Measurements from ENCODE around the gene FAM25A. TPM values are rescaled to one million over a fixed set of nuclear protein-coding genes. Genes with fewer than 3 reads are reported as not detected.
"Not testable (repeated sequence)": the region's sequence is repeated elsewhere in the genome, so short reads cannot be mapped to it uniquely, and the experiment has no call there.

The FAM25A gene
- total RNA-seq, 1 donor from 2014 or later, result not detected

DNA sequence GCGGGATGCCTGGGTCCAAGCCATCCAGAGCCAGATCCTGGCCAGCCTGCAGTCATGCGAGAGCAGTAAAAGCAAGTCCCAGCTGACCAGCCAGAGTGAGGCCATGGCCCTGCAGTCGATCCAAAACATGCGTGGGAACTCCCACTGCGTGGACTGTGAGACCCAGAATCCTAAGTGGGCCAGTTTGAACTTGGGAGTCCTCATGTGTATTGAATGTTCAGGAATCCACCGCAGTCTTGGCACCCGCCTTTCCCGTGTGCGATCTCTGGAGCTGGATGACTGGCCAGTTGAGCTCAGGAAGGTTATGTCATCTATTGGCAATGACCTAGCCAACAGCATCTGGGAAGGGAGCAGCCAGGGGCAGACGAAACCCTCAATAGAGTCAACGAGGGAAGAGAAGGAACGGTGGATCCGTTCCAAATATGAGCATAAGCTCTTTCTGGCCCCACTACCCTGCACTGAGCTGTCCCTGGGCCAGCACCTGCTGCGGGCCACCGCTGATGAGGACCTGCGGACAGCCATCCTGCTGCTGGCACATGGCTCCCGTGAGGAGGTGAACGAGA lies 10.9 kb upstream of the FAM25A start:
- H3K27ac Mint-ChIP-seq (ENCODE audit: unreplicated experiment); H3K4me3 Mint-ChIP-seq (ENCODE audit: unreplicated experiment); H3K36me3 Mint-ChIP-seq (ENCODE audit: low read depth); DNase-seq (ENCODE audit: low spot score); H3K4me1 Mint-ChIP-seq (ENCODE audit: low read depth); H3K27me3 Mint-ChIP-seq (ENCODE audit: low read depth); H3K9me3 Mint-ChIP-seq (ENCODE audit: low read depth): not testable (repeated sequence)

- H3K27ac Mint-ChIP-seq (ENCODE audit: unreplicated experiment); H3K4me3 Mint-ChIP-seq (ENCODE audit: unreplicated experiment): not testable (repeated sequence)
Observed at GRCh38 chr10:87013528-87013927, 6.6 kb upstream of the FAM25A start.

GRCh38 chr10:87014986-87015716 lies 4.9 kb upstream of the FAM25A start:
- not testable (repeated sequence) for DNase-seq (ENCODE audit: low spot score); H3K36me3 Mint-ChIP-seq (ENCODE audit: low read depth); H3K4me3 Mint-ChIP-seq (ENCODE audit: unreplicated experiment); H3K27me3 Mint-ChIP-seq (ENCODE audit: low read depth); H3K9me3 Mint-ChIP-seq (ENCODE audit: low read depth)
- Mint-ChIP-seq H3K27ac (ENCODE audit: unreplicated experiment) (peak overlapping the region; percentile 80), H3K4me1 (ENCODE audit: low read depth) (peaks cover 14% of the 10 kb centered on the region)

More at GRCh38 chr10:87013528-87013927, 6.6 kb upstream of the FAM25A start:
- H3K9me3 Mint-ChIP-seq (ENCODE audit: low read depth); H3K36me3 Mint-ChIP-seq (ENCODE audit: low read depth); H3K27me3 Mint-ChIP-seq (ENCODE audit: low read depth); DNase-seq (ENCODE audit: low spot score): not testable (repeated sequence)
- peaks cover 14% of the 10 kb centered on the region for H3K4me1 Mint-ChIP-seq (ENCODE audit: low read depth)

- H3K36me3 Mint-ChIP-seq (ENCODE audit: low read depth); H3K27ac Mint-ChIP-seq (ENCODE audit: unreplicated experiment); H3K27me3 Mint-ChIP-seq (ENCODE audit: low read depth); H3K9me3 Mint-ChIP-seq (ENCODE audit: low read depth); DNase-seq (ENCODE audit: low spot score); H3K4me3 Mint-ChIP-seq (ENCODE audit: unreplicated experiment): not testable (repeated sequence)
- H3K4me1 Mint-ChIP-seq (ENCODE audit: low read depth), result peaks cover 14% of the 10 kb centered on the region
Observed at GRCh38 chr10:87018127-87018526, 2.0 kb upstream of the FAM25A start.

- not testable (repeated sequence) for H3K36me3 Mint-ChIP-seq (ENCODE audit: low read depth); H3K9me3 Mint-ChIP-seq (ENCODE audit: low read depth); H3K4me3 Mint-ChIP-seq (ENCODE audit: unreplicated experiment); H3K27me3 Mint-ChIP-seq (ENCODE audit: low read depth); DNase-seq (ENCODE audit: low spot score); H3K27ac Mint-ChIP-seq (ENCODE audit: unreplicated experiment)
- H3K4me1 Mint-ChIP-seq (ENCODE audit: low read depth), result peaks cover 14% of the 10 kb centered on the region
Observed at GRCh38 chr10:87019066-87019465, 1.0 kb upstream of the FAM25A start.

- peaks cover 14% of the 10 kb centered on the region for H3K4me1 Mint-ChIP-seq (ENCODE audit: low read depth)
- H3K27ac Mint-ChIP-seq (ENCODE audit: unreplicated experiment); H3K36me3 Mint-ChIP-seq (ENCODE audit: low read depth); H3K4me3 Mint-ChIP-seq (ENCODE audit: unreplicated experiment); H3K27me3 Mint-ChIP-seq (ENCODE audit: low read depth); DNase-seq (ENCODE audit: low spot score); H3K9me3 Mint-ChIP-seq (ENCODE audit: low read depth): not testable (repeated sequence)
Observed at GRCh38 chr10:87019504-87019903, 590 bp upstream of the FAM25A start.

DNA sequence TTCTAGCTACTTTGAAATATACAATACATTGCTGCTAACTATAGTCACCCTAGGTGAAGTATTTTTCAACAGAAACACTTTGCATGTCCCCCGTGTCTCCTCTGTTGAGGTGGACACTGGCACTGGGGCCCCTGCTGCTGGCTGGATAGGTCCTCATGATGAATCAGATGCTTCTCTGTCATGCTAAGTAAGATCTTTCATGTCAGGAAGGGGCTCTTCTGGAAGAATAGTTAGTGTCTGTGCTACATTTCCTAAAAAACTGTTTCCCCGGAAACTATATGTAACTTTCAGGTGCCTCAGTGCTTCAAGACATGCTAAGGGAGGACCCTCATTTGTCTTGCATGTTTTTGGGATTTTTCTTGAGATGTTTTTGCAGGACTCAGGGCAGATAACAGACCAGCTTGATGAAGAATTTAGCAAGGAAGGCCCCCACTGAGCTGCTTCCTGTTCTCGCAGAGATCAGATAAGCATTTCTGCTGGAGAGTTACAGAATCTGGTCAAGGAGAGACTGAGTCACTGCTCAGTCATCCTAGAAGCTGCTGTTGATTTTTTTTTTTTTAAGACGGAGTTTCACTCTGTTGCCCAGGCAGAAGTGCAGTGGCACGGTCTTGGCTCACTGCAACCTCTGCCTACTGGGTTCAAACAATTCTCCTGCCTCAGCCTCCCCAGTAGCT lies 5.3 kb downstream of the FAM25A start:
- Mint-ChIP-seq H3K4me1 (ENCODE audit: low read depth) (peaks cover 13% of the 10 kb centered on the region), H3K27ac (ENCODE audit: unreplicated experiment) (peak overlapping the region; percentile 90)
- DNase-seq (ENCODE audit: low spot score); H3K9me3 Mint-ChIP-seq (ENCODE audit: low read depth); H3K27me3 Mint-ChIP-seq (ENCODE audit: low read depth); H3K36me3 Mint-ChIP-seq (ENCODE audit: low read depth); H3K4me3 Mint-ChIP-seq (ENCODE audit: unreplicated experiment): not testable (repeated sequence)

DNA sequence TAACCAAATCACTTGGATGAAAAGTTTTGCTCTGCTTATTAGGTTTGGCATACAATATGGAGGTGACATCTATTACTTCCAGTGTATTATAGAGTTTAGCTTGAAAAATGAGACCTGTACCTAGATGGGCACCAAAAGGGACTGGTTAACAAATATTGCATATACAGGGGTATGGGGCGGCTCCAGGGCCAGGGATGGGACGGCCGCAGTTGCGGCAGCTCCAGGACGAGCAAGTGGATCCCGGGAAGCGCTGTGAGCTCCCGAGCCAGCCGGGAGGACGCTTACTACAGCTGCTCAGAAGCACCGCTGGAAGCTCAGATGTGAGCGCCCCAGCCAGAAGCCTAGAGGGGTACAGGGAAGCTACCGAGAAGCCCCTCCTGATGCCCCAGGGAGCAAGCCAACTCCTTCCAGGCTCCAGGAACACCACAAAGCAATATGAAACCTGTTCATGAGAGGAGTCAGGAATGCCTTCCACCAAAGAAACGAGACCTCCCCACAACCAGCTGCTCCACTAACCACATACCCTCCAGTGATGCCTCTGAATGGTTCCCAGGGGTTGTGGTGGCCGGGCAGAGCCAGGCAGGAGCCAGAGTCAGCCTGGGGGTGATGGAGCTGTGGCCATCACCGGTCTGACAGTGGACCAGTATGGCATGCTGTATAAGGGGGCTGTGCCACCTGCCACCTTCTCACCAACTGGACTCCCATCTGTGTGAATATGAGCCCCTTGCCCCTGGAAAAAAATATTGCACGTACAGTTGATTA lies 6.8 kb downstream of the FAM25A start:
- not testable (repeated sequence) for DNase-seq (ENCODE audit: low spot score); H3K27me3 Mint-ChIP-seq (ENCODE audit: low read depth); H3K27ac Mint-ChIP-seq (ENCODE audit: unreplicated experiment); H3K4me3 Mint-ChIP-seq (ENCODE audit: unreplicated experiment); H3K9me3 Mint-ChIP-seq (ENCODE audit: low read depth); H3K36me3 Mint-ChIP-seq (ENCODE audit: low read depth)
- peaks cover 13% of the 10 kb centered on the region for H3K4me1 Mint-ChIP-seq (ENCODE audit: low read depth)

- H3K36me3 Mint-ChIP-seq (ENCODE audit: low read depth); DNase-seq (ENCODE audit: low spot score); H3K4me1 Mint-ChIP-seq (ENCODE audit: low read depth); H3K9me3 Mint-ChIP-seq (ENCODE audit: low read depth); H3K4me3 Mint-ChIP-seq (ENCODE audit: unreplicated experiment); H3K27ac Mint-ChIP-seq (ENCODE audit: unreplicated experiment); H3K27me3 Mint-ChIP-seq (ENCODE audit: low read depth): not testable (repeated sequence)
Observed at GRCh38 chr10:87030419-87030818, 10.3 kb downstream of the FAM25A start.

Data from chondrocyte (in vitro differentiated cells).